WI38 (cell line): ENCODE measurements around the gene SETD4.

Source experiments
- H3K4me3 ChIP-seq: 2 replicates; pipeline ENCODE4 v1.5.1; 2011; ENCODE audit warnings: low read depth, mild to moderate bottlenecking, control low read depth, low read length
- CTCF ChIP-seq: IDR thresholded peaks from 2 replicates; pipeline ENCODE4 v1.5.1; 2012; ENCODE audit warnings: low read depth, mild to moderate bottlenecking, control low read depth, low read length

SETD4 gene

GRCh38 chr21:36069713-36070583 is 9.6 kb upstream of the SETD4 start, which contains the start of gene CBR1:
Gene CBR1 (plus strand): TSS chr21:36070024. CDS start chr21:36070116, 92 bp downstream.
- H3K4me3 ChIP-seq, result peak within 1 kb of the TSS; percentile 87
- TF ChIP-seq CTCF, result no peak

DNA sequence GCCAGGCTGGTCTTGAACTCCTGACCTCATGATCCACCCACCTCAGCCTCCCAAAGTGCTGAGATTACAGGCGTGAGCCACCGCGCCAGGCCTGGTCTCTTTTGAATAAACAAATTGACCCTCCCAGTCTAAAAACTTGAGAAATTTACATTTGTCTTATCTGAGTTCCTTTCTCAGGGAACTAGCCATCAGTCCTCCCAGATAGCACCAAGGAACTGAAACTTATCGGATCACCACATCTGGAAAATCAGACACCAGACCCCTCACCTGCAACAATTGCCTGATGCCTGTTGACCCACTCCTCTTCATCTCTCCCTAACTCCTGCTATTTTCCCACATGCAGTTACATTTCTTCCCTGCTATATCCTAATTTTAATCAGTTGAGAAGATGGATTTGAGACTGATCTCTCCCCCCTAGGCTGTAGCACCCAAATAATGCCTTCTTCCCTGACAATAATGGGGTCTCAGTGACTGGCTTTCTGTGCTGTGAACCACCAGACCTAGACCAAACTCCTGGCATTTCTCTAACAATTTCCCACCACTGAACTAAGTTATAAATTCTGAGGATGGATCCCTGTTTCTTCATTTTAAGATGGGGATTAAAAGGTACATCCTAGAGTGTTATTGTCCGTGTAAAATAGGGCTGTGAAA is 8.5 kb upstream of the SETD4 start:
- no peak for TF ChIP-seq CTCF
- no peak overlapping the region for H3K4me3 ChIP-seq

GRCh38 chr21:36065497-36066036 is 5.2 kb upstream of the SETD4 start:
- TF ChIP-seq CTCF, result no peak
- no peak overlapping the region for H3K4me3 ChIP-seq

DNA sequence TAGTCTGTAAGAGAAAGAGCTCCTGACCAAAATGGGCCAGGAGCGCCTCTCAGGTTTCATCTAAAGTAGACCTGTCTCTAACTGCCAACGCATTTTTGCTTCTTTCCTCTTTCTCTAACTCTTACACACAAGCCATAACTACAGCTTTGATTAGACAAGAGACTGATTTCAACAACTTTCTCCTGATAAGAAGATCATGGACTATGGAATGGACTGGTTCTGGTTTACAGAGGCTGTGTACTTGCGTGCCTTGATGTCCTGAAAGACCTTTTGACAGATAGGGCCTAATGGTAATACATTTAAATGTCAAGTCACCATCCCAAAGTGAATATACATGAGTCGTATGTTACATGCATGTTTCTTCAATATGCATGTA is 3.7 kb upstream of the SETD4 start:
- H3K4me3 ChIP-seq, result no peak overlapping the region

DNA sequence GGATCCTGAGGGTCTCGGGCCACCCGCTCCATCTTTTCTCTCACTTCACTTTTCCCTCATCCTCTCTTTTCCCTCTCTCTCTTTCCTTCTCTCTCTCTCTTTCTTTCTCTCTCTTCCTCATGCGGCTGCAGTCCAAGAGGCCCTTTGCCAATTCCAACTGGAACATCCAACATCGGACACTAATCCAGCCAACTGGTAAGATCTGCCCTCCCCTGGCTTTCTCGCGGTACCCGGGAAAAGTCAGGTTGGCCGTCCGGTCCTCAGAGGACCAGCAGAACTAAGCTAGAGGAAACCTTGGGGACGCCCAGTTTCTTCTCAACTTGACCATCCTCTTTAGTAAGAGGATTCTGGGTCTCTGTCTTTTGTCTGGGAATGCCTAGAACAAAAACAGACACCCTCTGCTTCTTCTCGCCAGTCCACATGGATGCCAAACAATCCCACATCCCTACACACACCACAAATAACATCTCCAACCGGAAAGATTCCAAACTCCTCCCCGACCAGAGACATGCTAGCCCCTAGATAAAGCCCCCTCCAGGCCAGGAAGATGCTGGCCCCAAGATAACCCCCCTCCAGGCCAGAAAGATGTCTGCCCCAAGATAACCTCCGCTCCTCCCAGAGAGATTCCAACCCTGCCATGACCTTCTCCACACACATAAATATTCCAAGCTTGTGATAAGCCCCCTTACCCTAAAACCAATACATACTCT is 3.2 kb upstream of the SETD4 start:
- no peak overlapping the region for H3K4me3 ChIP-seq
- TF ChIP-seq CTCF, result no peak

More for the DNA sequence above, 3.7 kb upstream of the SETD4 start:
- no peak for TF ChIP-seq CTCF

GRCh38 chr21:36061445-36061844 is 1.1 kb upstream of the SETD4 start:
- H3K4me3 ChIP-seq, result no peak overlapping the region
- no peak for TF ChIP-seq CTCF
